Hematopoietic multipotent progenitor cell treated with erythropoietin and hydrocortisone succinate and interleukin-3 and kit ligand, for 6 days (in vitro differentiated cells): ENCODE results near the gene RCAN3.
A peak's percentile ranks its signal among the peaks of the same experiment; 100 is the strongest.
"Not testable (repeated sequence)": the region's sequence is repeated elsewhere in the genome, so short reads cannot be mapped to it uniquely, and the experiment has no call there.

Experiments used
- DNase-seq: peaks from one replicate; pipeline ENCODE4 v3.0.0-alpha.2; 2015

The RCAN3 gene

GRCh38 chr1:24514946-24515345 lies 12.3 kb downstream of the RCAN3 start:
- no peak for DNase-seq

DNA sequence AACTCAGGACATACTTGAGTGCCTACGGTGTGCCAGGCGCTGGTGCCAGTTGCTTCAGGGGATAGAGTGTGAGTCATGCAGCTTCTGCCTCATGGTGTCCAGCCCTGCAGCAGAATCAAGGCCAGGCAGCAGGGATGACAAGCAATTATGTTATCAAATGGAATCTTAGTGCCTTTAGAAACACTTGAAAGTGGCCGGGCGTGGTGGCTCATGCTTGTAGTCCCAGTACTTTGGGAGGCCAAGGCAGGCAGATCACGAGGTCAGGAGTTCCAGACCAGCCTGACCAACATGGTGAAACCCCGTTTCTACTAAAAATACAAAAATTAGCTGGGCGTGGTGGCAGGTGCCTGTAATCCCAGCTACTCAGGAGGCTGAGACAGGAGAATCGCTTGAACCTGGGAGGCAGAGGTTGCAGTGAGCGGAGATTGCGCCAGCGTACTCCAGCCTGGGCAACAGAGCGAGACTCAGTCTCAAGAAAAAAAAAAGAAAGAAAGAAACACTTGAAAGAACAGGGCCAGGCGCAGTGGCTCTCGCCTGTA lies 13.1 kb downstream of the RCAN3 start:
- DNase-seq, result peak; percentile 43

GRCh38 chr1:24516506-24516905 lies 13.9 kb downstream of the RCAN3 start:
- no peak for DNase-seq

DNA sequence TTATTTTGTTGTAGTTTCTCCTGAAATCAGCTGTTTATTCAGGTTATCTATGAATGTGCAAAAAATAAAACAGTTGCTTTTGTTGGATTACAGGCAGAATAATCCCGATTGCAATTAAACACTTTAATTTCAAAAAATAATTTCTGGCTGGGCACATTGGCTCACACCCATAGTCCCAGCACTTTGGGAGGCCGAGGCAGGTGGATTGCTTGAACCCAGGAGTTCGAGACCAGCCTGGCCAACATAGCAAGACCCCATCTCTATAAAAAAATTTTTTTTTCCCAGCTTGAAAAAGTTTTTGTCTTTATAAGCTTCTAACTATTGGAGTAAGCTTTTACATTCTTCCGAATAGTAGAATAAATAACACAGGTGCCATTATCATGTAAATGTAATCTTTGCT lies 15.3 kb downstream of the RCAN3 start:
- no peak for DNase-seq

DNA sequence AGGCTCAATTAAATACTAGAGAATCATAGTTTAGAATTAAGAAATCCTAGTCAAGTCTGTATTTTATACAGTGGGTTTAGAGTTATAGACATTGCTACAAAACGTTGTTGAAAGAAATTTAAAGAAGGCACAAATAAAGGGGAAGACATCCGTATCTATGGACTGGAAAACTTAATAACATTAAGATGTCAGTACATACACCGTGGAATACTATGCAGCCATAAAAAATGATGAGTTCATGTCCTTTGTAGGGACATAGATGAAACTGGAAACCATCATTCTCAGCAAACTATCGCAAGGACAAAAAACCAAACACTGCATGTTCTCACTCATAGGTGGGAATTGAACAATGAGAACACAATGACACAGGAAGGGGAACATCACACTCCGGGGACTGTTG lies 17.6 kb downstream of the RCAN3 start:
- not testable (repeated sequence) for DNase-seq

DNA sequence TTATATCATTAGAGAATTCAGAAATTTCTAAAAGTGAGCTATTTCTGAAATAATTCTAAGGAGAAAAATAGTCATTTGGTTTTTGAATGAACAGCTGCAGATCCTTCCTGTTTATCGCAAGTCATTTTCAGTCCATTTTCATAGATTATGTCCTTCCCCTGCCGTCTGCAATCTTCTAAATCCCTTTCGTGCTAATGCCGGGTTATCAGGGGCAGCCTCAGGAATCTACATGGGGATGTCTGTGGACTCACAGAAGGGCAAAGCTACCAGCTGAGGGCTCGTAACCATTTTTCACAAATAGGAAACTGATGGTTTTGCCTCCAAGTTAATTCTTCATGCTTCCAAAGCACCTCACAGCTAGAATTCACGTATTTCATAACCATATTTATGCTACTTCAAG lies 23.0 kb downstream of the RCAN3 start:
- DNase-seq, result no peak

DNA sequence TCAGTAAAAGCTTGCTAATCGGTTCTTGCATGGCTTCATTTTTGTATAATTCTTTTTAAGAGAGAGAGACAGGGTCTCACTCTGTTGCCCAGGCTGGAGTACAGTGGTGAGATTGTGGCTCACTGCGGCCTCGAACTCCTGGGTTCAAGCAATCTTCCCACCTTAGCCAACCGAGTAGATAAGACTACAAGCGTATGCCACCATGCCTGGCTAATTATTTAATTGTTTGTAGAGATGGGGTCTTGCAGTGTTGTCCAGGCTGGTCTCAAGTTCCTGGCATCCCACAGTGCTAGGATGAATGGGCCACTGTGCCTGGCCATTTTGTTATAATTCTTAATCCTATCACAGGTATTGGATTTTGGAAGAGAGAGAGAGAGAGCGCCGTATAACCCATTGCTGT lies 23.4 kb downstream of the RCAN3 start:
- DNase-seq, result no peak

DNA sequence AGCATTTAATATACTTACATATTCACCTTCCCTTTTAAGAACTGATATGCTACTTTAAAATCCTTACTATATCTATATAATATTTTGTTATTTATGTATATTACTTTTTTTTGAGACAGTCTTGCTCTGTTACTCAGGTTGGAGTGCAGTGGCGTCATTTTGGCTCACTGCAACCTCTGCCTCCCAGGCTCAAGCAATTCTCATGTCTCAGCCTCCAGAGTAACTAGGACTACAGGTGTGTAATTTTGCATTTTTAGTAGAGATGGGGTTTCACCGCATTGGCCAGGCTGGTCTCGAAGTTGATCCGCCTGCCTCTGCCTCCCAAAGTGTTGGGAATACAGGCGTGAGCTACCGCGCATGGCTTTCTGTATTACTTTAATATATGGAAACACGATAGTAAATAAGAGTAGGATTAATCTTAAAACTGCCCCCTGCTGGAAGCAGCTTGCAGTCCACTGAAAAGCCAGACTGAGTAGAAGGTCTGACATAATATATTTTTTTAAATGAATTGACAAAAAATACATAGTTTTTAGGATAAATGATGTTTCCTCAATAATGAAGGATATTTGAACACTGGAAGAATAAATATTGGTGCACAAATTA lies 24.4 kb downstream of the RCAN3 start:
- peak; percentile 68 for DNase-seq

- no peak for DNase-seq
Measured at GRCh38 chr1:24528744-24529143, 26.1 kb downstream of the RCAN3 start.

DNA sequence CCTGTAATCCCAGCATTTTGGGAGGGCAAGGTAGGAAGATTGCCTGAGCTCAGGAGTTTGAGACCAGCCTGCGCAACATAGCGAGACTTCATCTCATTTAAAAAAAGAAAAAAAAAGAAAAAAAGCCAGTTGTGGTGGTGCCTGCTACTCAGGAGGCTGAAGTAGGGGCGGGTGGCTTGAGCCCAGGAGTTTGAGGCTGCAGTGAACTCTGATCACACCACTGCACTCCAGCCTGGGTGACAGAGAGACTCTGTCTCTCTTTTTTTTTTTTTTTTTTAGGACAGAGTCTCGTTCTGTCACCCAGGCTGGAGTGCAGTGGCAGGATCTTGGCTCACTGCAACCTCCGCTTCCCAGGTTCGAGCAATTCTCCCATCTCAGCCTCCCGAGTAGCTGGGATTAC lies 26.7 kb downstream of the RCAN3 start:
- DNase-seq, result not testable (repeated sequence)

- DNase-seq, result no peak
Measured at GRCh38 chr1:24535021-24535424, 32.4 kb downstream of the RCAN3 start.

DNA sequence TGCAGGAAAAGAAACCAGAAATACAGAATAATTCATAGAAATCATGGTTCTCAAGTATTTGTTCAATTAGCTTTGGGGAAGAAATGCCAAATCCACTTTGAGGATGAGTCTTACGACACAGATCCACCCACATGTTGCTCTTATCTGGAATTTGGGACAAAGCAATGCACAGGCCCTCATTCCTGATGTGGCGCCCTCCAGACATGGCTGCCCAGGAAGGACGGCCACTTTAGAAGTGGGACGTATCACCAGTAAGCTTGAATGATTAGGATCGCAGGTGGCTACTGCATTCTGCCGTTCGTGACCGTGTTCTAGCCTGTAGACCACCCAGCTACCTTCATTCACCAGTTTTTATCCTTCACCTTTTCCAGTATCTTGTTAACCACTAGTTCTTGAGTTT lies 33.1 kb downstream of the RCAN3 start:
- no peak for DNase-seq

GRCh38 chr1:24536391-24536840 lies 33.8 kb downstream of the RCAN3 start:
- peak; percentile 64 for DNase-seq

- no peak for DNase-seq
Measured at GRCh38 chr1:24540051-24540905, 37.6 kb downstream of the RCAN3 start.

GRCh38 chr1:24540906-24541710 lies 38.5 kb downstream of the RCAN3 start:
- peak; percentile 22 for DNase-seq

- peak; percentile 28 for DNase-seq
Measured at GRCh38 chr1:24541711-24542346, 39.2 kb downstream of the RCAN3 start.

DNA sequence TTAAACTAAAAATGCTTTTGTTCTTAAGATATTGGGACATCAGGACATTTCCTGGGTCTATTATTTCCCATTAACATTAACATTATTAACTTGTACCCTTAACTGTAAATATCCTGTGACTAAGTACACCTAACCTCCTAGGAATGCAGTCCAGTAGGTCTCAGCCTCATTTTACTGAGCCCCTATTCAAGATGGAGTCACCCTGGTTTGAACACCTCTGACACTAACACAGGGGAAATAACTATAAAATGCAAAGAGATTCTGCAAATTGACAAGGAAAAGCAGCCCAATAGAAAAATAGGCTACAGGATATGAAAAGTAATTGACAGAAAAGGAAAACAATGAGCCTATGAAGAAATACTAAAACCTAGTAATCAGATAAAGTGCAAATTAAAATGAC lies 41.6 kb downstream of the RCAN3 start:
- no peak for DNase-seq

DNA sequence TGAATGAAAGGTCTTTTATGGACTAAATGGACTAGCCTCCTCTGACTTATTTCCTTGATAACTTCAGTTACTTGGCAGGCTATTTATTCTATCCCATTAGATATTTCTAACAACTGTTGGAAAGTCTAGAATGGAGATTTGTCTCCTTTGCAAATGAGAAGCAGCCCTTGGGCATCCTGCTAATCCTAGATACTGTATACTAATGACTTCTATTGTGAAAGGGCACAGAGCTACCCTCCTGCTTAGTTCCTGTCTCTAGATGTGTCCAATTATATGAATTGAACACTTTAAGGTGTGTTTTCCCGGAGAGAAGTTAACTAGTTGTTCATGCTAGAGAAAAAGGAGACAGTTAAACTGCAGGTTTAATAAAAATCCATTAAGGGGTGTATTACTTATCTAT lies 43.0 kb downstream of the RCAN3 start:
- DNase-seq, result no peak

DNA sequence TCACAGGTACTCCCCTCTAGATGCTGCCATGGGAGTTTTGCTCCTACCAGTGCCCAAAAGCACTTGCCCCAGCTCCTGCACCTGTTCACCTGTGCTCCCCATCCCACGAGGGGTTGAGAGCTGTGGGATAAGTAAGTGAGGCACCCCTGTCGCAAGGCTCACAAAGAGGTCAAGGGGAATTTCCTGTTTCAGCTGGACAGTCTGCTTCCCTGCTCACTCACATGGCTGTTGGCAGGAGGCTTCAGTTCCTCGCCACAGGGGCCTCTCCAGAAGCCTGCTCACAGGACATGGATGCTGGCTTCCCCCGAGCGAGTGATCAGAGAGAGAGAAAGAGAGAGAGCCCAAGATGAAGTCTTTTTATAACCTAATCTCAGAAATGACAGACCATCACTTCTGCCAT lies 44.6 kb downstream of the RCAN3 start:
- DNase-seq, result no peak

GRCh38 chr1:24548070-24548469 lies 45.4 kb downstream of the RCAN3 start:
- DNase-seq, result no peak

DNA sequence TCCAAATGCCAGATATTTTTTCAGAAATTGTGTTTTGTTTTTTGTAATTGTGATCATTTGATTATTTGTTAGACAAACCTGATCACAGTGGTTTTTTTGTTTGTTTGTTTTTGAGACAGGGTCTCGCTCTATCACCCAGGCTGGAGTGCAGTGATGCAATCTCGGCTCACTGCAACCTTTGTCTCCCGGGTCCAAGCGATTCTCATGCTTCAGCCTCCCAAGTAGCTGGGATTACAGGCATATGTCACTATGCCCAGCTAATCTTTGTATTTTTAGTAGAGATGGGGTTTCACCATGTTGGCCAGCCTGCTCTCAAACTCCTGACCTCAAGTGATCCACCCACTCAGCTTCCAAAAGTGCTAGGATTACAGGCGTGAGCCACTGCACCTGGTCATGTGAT lies 46.6 kb downstream of the RCAN3 start:
- DNase-seq, result not testable (repeated sequence)

- no peak for DNase-seq
Measured at GRCh38 chr1:24551290-24551959, 48.8 kb downstream of the RCAN3 start.
